ENCODE results near the gene SERGEF.

DNA sequence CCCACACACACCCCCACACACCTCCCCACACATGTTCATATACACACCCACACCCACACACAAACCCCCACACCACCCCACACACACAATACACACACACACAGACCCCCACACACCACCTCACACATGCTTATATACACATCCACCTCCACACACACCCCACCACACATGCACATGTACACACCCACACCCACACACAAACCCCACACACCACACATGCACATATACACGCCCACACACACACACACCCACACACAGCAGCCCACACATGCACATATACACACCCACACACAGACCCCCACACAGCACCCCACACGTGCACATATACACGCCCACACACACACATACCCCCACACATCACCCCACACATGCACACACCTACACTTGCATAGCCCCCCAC is 249.1 kb downstream of the SERGEF start:
- TF ChIP-seq, protein P1, sequence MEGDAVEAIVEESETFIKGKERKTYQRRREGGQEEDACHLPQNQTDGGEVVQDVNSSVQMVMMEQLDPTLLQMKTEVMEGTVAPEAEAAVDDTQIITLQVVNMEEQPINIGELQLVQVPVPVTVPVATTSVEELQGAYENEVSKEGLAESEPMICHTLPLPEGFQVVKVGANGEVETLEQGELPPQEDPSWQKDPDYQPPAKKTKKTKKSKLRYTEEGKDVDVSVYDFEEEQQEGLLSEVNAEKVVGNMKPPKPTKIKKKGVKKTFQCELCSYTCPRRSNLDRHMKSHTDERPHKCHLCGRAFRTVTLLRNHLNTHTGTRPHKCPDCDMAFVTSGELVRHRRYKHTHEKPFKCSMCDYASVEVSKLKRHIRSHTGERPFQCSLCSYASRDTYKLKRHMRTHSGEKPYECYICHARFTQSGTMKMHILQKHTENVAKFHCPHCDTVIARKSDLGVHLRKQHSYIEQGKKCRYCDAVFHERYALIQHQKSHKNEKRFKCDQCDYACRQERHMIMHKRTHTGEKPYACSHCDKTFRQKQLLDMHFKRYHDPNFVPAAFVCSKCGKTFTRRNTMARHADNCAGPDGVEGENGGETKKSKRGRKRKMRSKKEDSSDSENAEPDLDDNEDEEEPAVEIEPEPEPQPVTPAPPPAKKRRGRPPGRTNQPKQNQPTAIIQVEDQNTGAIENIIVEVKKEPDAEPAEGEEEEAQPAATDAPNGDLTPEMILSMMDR (IDR thresholded peaks at IDR 0.05) = no peak
- TF ChIP-seq POLR2A (IDR thresholded peaks at IDR 0.05) (no peak), POLR2AphosphoS5 (IDR thresholded peaks at IDR 0.05) (no peak)

Measured in prostate gland (tissue), 2 donors.